Measurements from ENCODE around the gene SLC38A3. TPM values are rescaled to one million over a fixed set of nuclear protein-coding genes. Genes with fewer than 3 reads are reported as not detected.

SLC38A3 gene
- total and polyA plus RNA-seq, 2 donors from 2014 or later = 1.6 to 4.2 TPM

DNA sequence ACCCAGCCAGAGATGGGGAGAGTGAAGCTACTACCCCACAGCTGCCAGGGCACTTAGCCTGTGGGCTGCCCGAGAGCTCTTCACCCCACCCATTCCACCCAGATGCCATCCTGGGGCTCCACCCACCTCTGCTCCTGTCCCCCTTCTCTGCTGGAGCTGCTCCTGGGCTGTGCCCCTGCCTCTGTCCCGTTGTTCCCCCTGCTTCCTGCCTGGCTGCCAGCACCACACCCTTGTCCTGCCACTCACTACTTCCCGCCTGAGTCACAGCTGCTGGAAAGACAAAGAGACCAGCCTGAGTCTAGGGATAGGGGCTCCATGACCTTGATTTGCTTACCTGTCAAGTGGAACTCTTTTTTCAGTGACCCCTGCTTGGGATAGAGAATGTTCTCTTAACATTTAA is 43.3 kb downstream of the SLC38A3 start:
- H3K9me3 ChIP-seq (ENCODE audit: control insufficient read depth in 2 of 3, insufficient read depth in 1 of 3, low read length in 3 of 3) = no peaks in the 10 kb centered on the region
- peak overlapping the region in 1 of 3 donors; percentile 55 for H3K9ac ChIP-seq (ENCODE audit: low read length in 3 of 3)
- no peak overlapping the region for H3K4me3 ChIP-seq (ENCODE audit: low read length in 3 of 3)
- H3K27ac ChIP-seq (ENCODE audit: low read depth in 2 of 2, low read length in 2 of 2) = peak overlapping the region; percentile 71 to 86
- H3K27me3 ChIP-seq (ENCODE audit: control insufficient read depth, insufficient read depth, low read length) = no peaks in the 10 kb centered on the region
- H3K4me1 ChIP-seq (ENCODE audit: control insufficient read depth in 2 of 3, insufficient read depth in 2 of 3, low read depth in 1 of 3, low read length in 3 of 3) = peaks cover 0 to 68% (median 18%) of the 10 kb centered on the region in 3 donors
- FAIRE-seq = no peak
- DNase-seq = peak in 2 of 5 donors; percentile 20 to 89
- TF ChIP-seq, protein P1, sequence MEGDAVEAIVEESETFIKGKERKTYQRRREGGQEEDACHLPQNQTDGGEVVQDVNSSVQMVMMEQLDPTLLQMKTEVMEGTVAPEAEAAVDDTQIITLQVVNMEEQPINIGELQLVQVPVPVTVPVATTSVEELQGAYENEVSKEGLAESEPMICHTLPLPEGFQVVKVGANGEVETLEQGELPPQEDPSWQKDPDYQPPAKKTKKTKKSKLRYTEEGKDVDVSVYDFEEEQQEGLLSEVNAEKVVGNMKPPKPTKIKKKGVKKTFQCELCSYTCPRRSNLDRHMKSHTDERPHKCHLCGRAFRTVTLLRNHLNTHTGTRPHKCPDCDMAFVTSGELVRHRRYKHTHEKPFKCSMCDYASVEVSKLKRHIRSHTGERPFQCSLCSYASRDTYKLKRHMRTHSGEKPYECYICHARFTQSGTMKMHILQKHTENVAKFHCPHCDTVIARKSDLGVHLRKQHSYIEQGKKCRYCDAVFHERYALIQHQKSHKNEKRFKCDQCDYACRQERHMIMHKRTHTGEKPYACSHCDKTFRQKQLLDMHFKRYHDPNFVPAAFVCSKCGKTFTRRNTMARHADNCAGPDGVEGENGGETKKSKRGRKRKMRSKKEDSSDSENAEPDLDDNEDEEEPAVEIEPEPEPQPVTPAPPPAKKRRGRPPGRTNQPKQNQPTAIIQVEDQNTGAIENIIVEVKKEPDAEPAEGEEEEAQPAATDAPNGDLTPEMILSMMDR (IDR thresholded peaks at IDR 0.05; ENCODE audit: borderline replicate concordance, extremely low read depth, insufficient read depth) = no peak
- intact Hi-C loops (cut with DNase I) = no loop called here
- H3K36me3 ChIP-seq (ENCODE audit: control insufficient read depth in 2 of 3, insufficient read depth in 3 of 3, low read length in 3 of 3) = peaks cover 2 to 10% (median 8%) of the 10 kb centered on the region in 3 donors

DNA sequence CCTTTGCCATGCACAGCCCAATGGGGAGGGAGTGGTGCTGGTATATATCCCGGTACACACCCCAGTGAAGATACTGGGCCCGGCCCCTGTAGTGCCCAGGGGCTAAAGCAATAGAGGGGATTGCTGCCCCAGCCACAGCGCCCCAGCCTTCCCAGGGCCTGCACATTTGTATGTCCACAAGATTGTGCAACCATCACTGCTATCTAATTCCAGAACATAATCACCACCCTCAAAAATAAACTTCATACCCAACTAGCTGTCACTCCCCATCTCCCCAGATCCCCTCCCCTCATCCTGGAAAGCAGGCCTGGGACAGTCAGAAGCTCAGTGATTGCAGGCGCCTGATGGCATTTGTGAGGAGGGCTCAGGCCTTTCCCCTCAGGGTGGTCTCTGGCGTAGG is 44.4 kb downstream of the SLC38A3 start:
- DNase-seq = no peak
- H3K4me1 ChIP-seq (ENCODE audit: control insufficient read depth in 2 of 3, insufficient read depth in 2 of 3, low read depth in 1 of 3, low read length in 3 of 3) = peaks cover 0 to 62% (median 15%) of the 10 kb centered on the region in 3 donors
- no peak overlapping the region for H3K4me3 ChIP-seq (ENCODE audit: low read length in 3 of 3)
- no peak overlapping the region for H3K27ac ChIP-seq (ENCODE audit: low read depth in 2 of 2, low read length in 2 of 2)
- no peaks in the 10 kb centered on the region for H3K27me3 ChIP-seq (ENCODE audit: control insufficient read depth, insufficient read depth, low read length)
- FAIRE-seq = no peak
- intact Hi-C loops (cut with DNase I) = no loop called here
- no peak overlapping the region for H3K9ac ChIP-seq (ENCODE audit: low read length in 3 of 3)
- TF ChIP-seq, protein P1 (IDR thresholded peaks at IDR 0.05; ENCODE audit: borderline replicate concordance, extremely low read depth, insufficient read depth) = no peak
- H3K9me3 ChIP-seq (ENCODE audit: control insufficient read depth in 2 of 3, insufficient read depth in 1 of 3, low read length in 3 of 3) = no peaks in the 10 kb centered on the region
- peaks cover under 1 to 16% (median 8%) of the 10 kb centered on the region in 3 donors for H3K36me3 ChIP-seq (ENCODE audit: control insufficient read depth in 2 of 3, insufficient read depth in 3 of 3, low read length in 3 of 3)

DNA sequence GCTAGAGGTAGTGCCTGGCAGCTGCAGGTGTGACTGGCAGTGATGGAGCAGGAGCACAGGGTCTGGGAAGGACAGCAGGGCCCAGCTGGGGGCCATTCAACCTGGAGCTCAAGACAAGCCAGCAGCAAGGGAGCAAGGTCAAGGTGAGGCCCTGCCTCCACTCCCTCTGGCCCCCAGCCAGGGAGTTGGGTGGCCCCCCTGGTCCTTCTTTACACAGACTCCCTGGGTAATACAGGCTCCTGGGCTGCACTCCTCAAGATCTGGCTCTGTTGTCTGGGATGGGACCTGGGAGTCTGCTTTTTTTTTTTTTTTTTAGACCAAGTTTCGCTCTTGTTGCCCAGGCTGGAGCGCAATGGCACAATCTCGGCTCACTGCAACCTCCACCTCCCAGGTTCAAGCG is 45.4 kb downstream of the SLC38A3 start:
- peaks cover 0 to 58% (median 15%) of the 10 kb centered on the region in 3 donors for H3K4me1 ChIP-seq (ENCODE audit: control insufficient read depth in 2 of 3, insufficient read depth in 2 of 3, low read depth in 1 of 3, low read length in 3 of 3)
- peaks cover 0 to 17% (median 11%) of the 10 kb centered on the region in 3 donors for H3K36me3 ChIP-seq (ENCODE audit: control insufficient read depth in 2 of 3, insufficient read depth in 3 of 3, low read length in 3 of 3)

More for the DNA sequence above, 45.4 kb downstream of the SLC38A3 start:
- Histone ChIP-seq H3K27ac (ENCODE audit: low read depth in 2 of 2, low read length in 2 of 2) (no peak overlapping the region), H3K9me3 (ENCODE audit: control insufficient read depth in 2 of 3, insufficient read depth in 1 of 3, low read length in 3 of 3) (no peaks in the 10 kb centered on the region), H3K4me3 (ENCODE audit: low read length in 3 of 3) (no peak overlapping the region), H3K27me3 (ENCODE audit: control insufficient read depth, insufficient read depth, low read length) (no peaks in the 10 kb centered on the region), H3K9ac (ENCODE audit: low read length in 3 of 3) (no peak overlapping the region)
- intact Hi-C loops (cut with DNase I) = no loop called here
- TF ChIP-seq, protein P1 (IDR thresholded peaks at IDR 0.05; ENCODE audit: borderline replicate concordance, extremely low read depth, insufficient read depth) = no peak
- no peak for DNase-seq
- FAIRE-seq = no peak
